Skeletal muscle satellite cell (primary cell): ENCODE measurements around the gene ARHGAP4.

ENCODE experiments used
- H3K27me3 ChIP-seq: 2 replicates; pipeline ENCODE4 v1.7.0; 2013; ENCODE audit warnings: low read length; ENCODE audit not compliant: control insufficient read depth, insufficient read depth
- H3K36me3 ChIP-seq: 2 replicates; pipeline ENCODE4 v1.7.0; 2013; ENCODE audit warnings: mild to moderate bottlenecking, control low read depth, low read length; ENCODE audit not compliant: insufficient read depth
- H3K4me1 ChIP-seq: 2 replicates; pipeline ENCODE4 v1.7.0; 2013; ENCODE audit warnings: low read length; ENCODE audit not compliant: control insufficient read depth, insufficient read depth
- H3K4me2 ChIP-seq: 2 replicates; pipeline ENCODE4 v1.7.0; 2013; ENCODE audit warnings: mild to moderate bottlenecking, low read length
- H3K4me3 ChIP-seq: 2 replicates; pipeline ENCODE4 v1.7.0; 2013; ENCODE audit warnings: low read length
- H3K9ac ChIP-seq: 2 replicates; pipeline ENCODE4 v1.7.0; 2013; ENCODE audit warnings: mild to moderate bottlenecking, low read depth, low read length, moderate library complexity
- H3K9me3 ChIP-seq: replicated peaks from 2 replicates; pipeline ENCODE4 v1.7.0; 2013; ENCODE audit warnings: mild to moderate bottlenecking, control low read depth, low read length

ARHGAP4 gene

DNA sequence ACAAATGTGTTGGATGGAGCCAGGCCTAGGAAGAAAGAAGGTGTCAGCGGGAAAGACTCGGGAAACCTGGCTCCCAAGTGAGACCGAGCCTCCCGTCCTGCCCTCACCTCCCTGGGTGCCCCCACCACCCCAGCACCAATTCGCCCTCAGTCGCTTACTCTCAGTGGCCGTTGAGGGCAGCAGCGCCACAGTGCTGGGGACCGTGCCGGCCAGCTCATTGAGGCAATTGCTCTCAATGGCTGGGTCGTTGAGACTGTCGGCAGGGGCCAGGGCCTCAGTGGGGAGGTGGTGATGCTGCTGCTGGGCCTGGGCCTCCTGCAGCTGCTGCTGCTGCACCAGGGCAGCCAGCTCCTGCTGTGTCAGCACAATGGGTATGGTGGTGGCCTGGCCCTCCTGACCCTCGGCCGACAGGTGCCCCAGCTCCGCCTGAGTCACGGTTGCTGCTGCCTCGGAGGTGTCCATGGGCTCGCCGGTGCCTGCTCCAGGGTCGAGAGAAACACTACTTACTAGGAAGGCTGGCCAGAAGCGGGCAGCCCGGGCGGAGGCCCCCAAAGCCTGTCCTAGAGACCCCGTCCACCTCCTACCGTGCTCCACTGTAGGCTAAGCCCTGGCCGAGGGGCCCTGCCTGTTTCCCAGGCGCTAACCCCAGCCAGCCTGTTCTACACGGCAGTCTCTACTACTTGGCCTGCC, 25.8 kb upstream of the ARHGAP4 start:
- Histone ChIP-seq H3K4me2 (no peak overlapping the region), H3K9ac (no peak overlapping the region), H3K27me3 (no peaks in the 10 kb centered on the region), H3K4me1 (peaks cover 3% of the 10 kb centered on the region), H3K4me3 (no peak overlapping the region), H3K9me3 (no peaks in the 10 kb centered on the region), H3K36me3 (peaks cover 72% of the 10 kb centered on the region)

DNA sequence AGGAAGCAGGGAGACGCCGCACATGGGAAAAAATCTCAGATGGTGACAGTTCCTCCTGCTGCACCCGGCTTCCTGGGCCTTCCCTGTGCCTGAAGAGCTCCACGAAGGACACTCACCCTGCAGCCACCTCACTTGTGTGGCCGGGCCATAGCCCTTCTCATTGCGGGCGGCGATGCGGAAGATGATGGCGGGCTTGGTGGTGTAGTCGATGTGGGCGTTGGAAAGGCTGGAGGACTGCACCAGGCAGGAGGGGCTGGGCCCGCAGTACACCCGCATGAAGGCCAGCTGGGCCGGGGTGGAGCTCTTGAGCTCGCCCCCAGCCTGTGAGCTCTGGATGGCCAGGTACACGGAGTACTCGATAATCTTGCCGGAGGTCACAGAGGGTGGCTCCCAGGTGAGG, 24.1 kb upstream of the ARHGAP4 start:
- no peak overlapping the region for H3K4me3 ChIP-seq
- no peaks in the 10 kb centered on the region for H3K9me3 ChIP-seq
- H3K9ac ChIP-seq: no peak overlapping the region
- no peaks in the 10 kb centered on the region for H3K27me3 ChIP-seq
- H3K4me2 ChIP-seq: no peak overlapping the region
- H3K4me1 ChIP-seq: peaks cover 3% of the 10 kb centered on the region
- H3K36me3 ChIP-seq: peaks cover 62% of the 10 kb centered on the region

GRCh38 chrX:153948847-153949805, 23.1 kb upstream of the ARHGAP4 start:
- peaks cover 55% of the 10 kb centered on the region for H3K36me3 ChIP-seq

DNA sequence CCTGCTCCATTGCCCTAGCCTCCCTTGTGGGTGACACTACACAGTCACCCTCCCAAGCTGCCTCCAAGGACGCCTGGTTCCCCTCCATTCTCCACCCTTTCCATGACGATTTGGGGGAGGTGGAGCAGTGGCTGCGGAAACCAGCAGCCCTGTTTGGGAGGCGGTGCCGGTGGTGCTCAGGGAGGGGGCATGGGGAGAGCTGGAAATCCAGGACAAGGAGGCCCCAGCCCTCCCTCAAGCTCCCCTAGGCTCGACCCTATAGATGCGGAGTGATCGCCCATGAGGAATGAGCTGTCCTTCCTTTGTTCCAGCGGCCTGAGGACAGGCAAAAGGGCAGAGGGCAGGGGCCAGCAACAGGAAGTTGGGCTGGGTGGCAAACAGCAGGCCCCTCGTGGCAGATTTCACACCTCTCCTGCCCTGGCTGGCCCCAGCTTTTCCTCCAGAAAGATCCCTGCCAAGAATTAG, 22.0 kb upstream of the ARHGAP4 start:
- Histone ChIP-seq H3K4me3 (no peak overlapping the region), H3K36me3 (peaks cover 50% of the 10 kb centered on the region), H3K4me1 (no peaks in the 10 kb centered on the region), H3K9ac (no peak overlapping the region), H3K9me3 (no peaks in the 10 kb centered on the region), H3K27me3 (no peaks in the 10 kb centered on the region), H3K4me2 (no peak overlapping the region)

More at GRCh38 chrX:153948847-153949805, 23.1 kb upstream of the ARHGAP4 start:
- Histone ChIP-seq H3K9ac (no peak overlapping the region), H3K27me3 (no peaks in the 10 kb centered on the region), H3K9me3 (no peaks in the 10 kb centered on the region), H3K4me2 (no peak overlapping the region), H3K4me3 (no peak overlapping the region), H3K4me1 (peaks cover 3% of the 10 kb centered on the region)

- no peaks in the 10 kb centered on the region for H3K9me3 ChIP-seq
- no peak overlapping the region for H3K4me2 ChIP-seq
- no peak overlapping the region for H3K4me3 ChIP-seq
- no peaks in the 10 kb centered on the region for H3K4me1 ChIP-seq
- no peak overlapping the region for H3K9ac ChIP-seq
- peaks cover 41% of the 10 kb centered on the region for H3K36me3 ChIP-seq
- H3K27me3 ChIP-seq: no peaks in the 10 kb centered on the region
Measured at GRCh38 chrX:153947009-153947769, 21.1 kb upstream of the ARHGAP4 start.

DNA sequence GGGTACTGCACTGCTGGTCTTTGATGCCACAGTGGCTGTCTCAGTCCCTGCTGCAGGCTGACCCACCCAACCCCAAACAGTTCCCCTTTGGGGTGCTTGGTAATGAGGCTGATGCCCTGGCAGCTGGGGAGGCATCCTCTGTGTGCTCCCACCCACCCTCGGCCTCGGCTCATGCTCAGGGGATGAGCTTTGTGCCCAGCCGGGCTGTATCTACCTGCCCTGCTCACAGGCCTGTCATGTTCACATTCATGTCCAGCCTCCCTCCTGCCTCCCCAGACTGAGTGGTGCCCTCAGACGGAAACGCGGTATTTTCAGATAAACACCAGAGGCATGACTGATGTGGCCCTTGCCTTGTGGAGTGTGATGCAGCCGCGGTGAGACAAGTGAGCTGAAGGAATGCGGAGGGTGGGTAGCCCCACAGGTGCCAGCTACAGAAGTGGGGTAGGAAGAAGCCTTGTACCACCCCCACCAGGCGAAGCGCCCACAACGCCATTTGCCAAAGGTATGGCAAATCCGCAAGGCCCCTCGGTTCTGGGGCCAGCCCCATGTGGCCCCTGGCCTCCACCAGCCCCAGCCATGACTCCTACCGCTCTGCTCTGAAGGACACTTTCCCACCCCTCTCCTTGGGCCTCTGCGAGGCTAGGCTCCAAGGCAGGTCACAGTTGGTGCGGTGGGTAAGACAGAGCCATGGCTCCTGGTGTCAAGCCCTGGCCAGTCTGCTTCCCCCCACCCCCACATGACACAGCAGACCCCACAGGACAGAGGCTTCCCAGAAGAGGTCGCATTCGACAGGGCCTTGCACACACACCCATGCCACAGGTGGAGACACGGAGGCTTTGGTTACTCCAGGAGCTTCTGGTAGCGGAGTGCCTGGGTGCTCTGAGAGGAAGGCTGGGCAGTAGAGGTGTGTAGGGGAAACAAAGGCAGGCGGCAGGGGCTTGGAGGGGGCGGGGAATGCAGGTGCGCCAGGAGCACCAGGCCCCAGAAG, 20.2 kb upstream of the ARHGAP4 start:
- no peak overlapping the region for H3K4me3 ChIP-seq
- H3K9me3 ChIP-seq: no peaks in the 10 kb centered on the region
- no peak overlapping the region for H3K9ac ChIP-seq
- no peaks in the 10 kb centered on the region for H3K27me3 ChIP-seq
- no peak overlapping the region for H3K4me2 ChIP-seq
- peaks cover 32% of the 10 kb centered on the region for H3K36me3 ChIP-seq
- H3K4me1 ChIP-seq: no peaks in the 10 kb centered on the region

DNA sequence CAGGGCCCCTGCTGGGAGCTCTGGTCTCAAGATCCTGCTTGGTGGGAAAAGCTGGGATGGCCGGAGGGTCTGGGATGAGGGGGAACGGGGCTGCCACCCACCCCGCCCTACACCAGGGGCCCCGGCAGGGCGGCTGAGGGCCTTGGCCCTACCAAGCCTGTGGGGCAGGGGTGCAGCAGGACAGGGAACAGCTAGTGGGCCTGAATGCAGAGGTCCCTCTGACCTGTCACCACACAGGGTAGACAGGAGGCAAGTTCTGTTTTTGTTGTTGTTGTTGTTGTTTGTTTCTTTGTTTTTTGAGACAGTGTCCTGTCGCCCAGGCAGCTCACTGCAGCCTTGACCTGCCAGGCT, 18.7 kb upstream of the ARHGAP4 start:
- peaks cover 17% of the 10 kb centered on the region for H3K36me3 ChIP-seq
- no peaks in the 10 kb centered on the region for H3K9me3 ChIP-seq
- H3K4me2 ChIP-seq: no peak overlapping the region
- H3K27me3 ChIP-seq: no peaks in the 10 kb centered on the region
- no peak overlapping the region for H3K4me3 ChIP-seq
- no peaks in the 10 kb centered on the region for H3K4me1 ChIP-seq
- no peak overlapping the region for H3K9ac ChIP-seq

GRCh38 chrX:153944140-153944799, 18.2 kb upstream of the ARHGAP4 start, which contains the start of gene RENBP:
RENBP (minus strand) TSS chrX:153944643; CDS start chrX:153944610, 33 bp downstream.
- no peaks in the 10 kb centered on the region for H3K4me1 ChIP-seq
- H3K27me3 ChIP-seq: no peaks in the 10 kb centered on the region
- H3K4me3 ChIP-seq: no peak within 1 kb of the TSS
- H3K4me2 ChIP-seq: no peak within 1 kb of the TSS
- H3K36me3 ChIP-seq: peaks cover 12% of the 10 kb centered on the region
- H3K9me3 ChIP-seq: no peaks in the 10 kb centered on the region
- no peak within 1 kb of the TSS for H3K9ac ChIP-seq

DNA sequence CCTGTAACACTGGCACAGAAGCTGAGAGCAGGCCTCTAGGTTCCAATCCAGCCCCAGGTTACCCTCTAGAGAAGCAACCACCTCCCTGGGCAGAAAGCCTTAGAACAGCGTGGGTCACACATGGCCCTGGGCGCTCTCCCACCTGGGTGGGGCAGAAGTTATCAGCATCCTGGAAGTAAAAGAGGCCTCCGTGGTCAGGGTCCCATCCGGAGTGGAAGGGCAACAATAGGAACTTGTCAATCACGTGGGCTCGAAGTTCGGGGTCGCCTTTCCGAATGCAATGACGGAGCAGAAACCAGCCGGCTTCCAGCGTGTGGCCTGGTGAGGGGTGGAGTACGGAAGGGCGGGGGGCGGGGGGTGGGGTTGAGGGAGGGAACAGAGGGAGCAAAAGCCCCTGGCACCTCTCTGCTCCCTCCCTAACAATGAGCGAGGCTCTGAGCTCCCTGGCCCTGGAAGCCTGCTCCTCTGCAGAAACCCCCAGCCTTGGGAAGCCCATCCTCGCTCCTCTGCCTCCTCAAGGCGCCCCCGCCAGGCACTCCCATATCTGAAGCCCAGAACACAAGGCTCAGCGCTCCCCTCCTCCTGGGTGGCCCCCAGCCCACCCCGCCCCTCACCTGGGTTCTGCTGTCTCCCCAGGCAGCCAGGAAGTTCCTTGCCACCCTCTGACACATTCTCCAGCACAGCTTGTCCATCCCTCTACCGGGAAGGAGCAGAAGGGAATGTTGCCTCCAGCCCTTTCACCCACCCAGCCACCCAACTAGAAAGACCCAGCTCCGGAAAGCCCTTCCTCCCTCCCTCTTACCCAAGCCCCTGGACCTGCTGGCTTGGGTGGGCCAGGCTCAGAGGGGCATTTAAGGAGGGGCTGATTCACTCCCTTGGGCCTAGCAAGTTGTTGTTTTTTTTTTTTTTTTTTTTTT, 15.5 kb upstream of the ARHGAP4 start:
- Histone ChIP-seq H3K36me3 (peaks cover 4% of the 10 kb centered on the region), H3K4me3 (no peak overlapping the region), H3K4me2 (no peak overlapping the region), H3K9me3 (no peaks in the 10 kb centered on the region), H3K9ac (no peak overlapping the region), H3K4me1 (no peaks in the 10 kb centered on the region), H3K27me3 (no peaks in the 10 kb centered on the region)
